ENCODE measurements around the gene ATP8A2. TPM values are rescaled to one million over a fixed set of nuclear protein-coding genes. Genes with fewer than 3 reads are reported as not detected.

The ATP8A2 gene
- total and polyA plus RNA-seq, 10 of the 15 experiments (the other 5 are each of a cell fraction or from before 2014, with no cell fraction given) = 0.01 to 0.04 (median 0.04) TPM; not detected in 7

- ChIA-PET POLR2A (no interaction called here), SMC1A (ENCODE audit: uncharacterized antibody, unreplicated experiment) (no interaction called here), RAD21 (ENCODE audit: unreplicated experiment) (no interaction called here), CTCF (no interaction called here)
- Histone ChIP-seq H3K9ac (ENCODE audit: control insufficient read depth, insufficient read depth, low read length) (no peak overlapping the region), H4K20me1 (ENCODE audit: control insufficient read depth, insufficient read depth) (no peaks in the 10 kb centered on the region), H3K79me2 (ENCODE audit: control insufficient read depth, insufficient read depth, low read length) (no peaks in the 10 kb centered on the region), H3K4me3 (no peak overlapping the region), H3K27me3 (replicated peaks in 1 of 2; ENCODE audit: control insufficient read depth in 2 of 2, insufficient read depth in 2 of 2, low read length in 1 of 2) (no peaks in the 10 kb centered on the region), H3K9me3 (replicated peaks; ENCODE audit: control insufficient read depth, insufficient read depth, low read length) (no peaks in the 10 kb centered on the region; the same call in 2 of the 3 replicates), H3K4me2 (ENCODE audit: control insufficient read depth, insufficient read depth) (no peak overlapping the region), H2AFZ (ENCODE audit: control insufficient read depth, low read depth, low read length) (no peak overlapping the region), H3K4me1 (ENCODE audit: control insufficient read depth, insufficient read depth, low read length) (peaks cover 13% of the 10 kb centered on the region), H3K27ac (ENCODE audit: control insufficient read depth, insufficient read depth) (no peak overlapping the region), H3K36me3 (ENCODE audit: control insufficient read depth in 2 of 2, insufficient read depth in 2 of 2, low read length in 1 of 2) (no peaks in the 10 kb centered on the region)
- intact Hi-C loops (cut with micrococcal nuclease; ENCODE audit: unreplicated experiment) (no loop called here), in situ Hi-C loops (cut with MboI) (no loop called here)
- 30% methylated on average over 8 of the region's 8 CpGs for WGBS (ENCODE audit: insufficient coverage, insufficient replicate concordance, low lambda C conversion rate, missing lambda C conversion rate)
- DNase-seq (ENCODE audit: low read depth, low spot score) = no peak
- no peak for FAIRE-seq
- BruUV-seq (replicated peaks) = no TSS peak
- ATAC-seq = no peak
- TF ChIP-seq SMAD1 (IDR thresholded peaks at IDR 0.05; ENCODE audit: low read depth, partially characterized antibody) (no peak), JUNB (IDR thresholded peaks at IDR 0.05) (no peak), CHD2 (IDR thresholded peaks at IDR 0.05; ENCODE audit: borderline replicate concordance, low read depth, low read length) (no peak), ATF7 (IDR thresholded peaks at IDR 0.05; ENCODE audit: low read depth) (no peak), RFX5 (IDR thresholded peaks at IDR 0.05; ENCODE audit: low read depth, low read length) (no peak), HDAC2 (IDR thresholded peaks at IDR 0.05) (no peak), IKZF1 (conservative IDR thresholded peaks at IDR 0.05) (no peak), CBX5 (IDR thresholded peaks at IDR 0.05; ENCODE audit: low read depth) (no peak), MEF2A (IDR thresholded peaks at IDR 0.05; ENCODE audit: insufficient read depth, low read depth, low read length) (no peak), TBL1XR1 (IDR thresholded peaks at IDR 0.05; ENCODE audit: low read depth, low read length) (no peak), RBBP5 (conservative IDR thresholded peaks at IDR 0.05) (no peak), FOXK2 (IDR thresholded peaks at IDR 0.05) (no peak), BHLHE40 (IDR thresholded peaks at IDR 0.05; ENCODE audit: borderline replicate concordance in 1 of 2, low read depth in 2 of 2, low read length in 1 of 2) (no peak), RUNX3 (IDR thresholded peaks at IDR 0.05; ENCODE audit: low read length) (no peak), CEBPB (IDR thresholded peaks at IDR 0.05; ENCODE audit: borderline replicate concordance in 1 of 2, low read depth in 2 of 2, low read length in 2 of 2) (no peak), HSF1 (IDR thresholded peaks at IDR 0.05; ENCODE audit: low read depth, low read length) (no peak), TAF1 (IDR thresholded peaks at IDR 0.05; ENCODE audit: borderline replicate concordance, low read depth, low read length) (no peak), ZNF687 (IDR thresholded peaks at IDR 0.05) (no peak)
Observed at GRCh38 chr13:25848812-25849745, 477.3 kb downstream of the ATP8A2 start.

Data from GM12878 (cell line).